GM23248 (cell line): ENCODE results near the gene NHLRC4. TPM values are rescaled to one million over a fixed set of nuclear protein-coding genes. Genes with fewer than 3 reads are reported as not detected.

Experiments
- DNase-seq: peaks from one replicate; pipeline ENCODE4 v3.0.0-alpha.2; 2015
- H2AFZ ChIP-seq: fragments of 200-600 bp; sonication (generic); 2 replicates; pipeline ENCODE4 v1.6.1; 2016; ENCODE audit warnings: antibody characterized with exemption
- H3F3A ChIP-seq: fragments of 200-600 bp; sonication (generic); 2 replicates; pipeline ENCODE4 v1.6.1; 2016; ENCODE audit warnings: mild to moderate bottlenecking, antibody characterized with exemption, mixed run types; ENCODE audit not compliant: insufficient read depth
- H3K27ac ChIP-seq: fragments of 200-600 bp; sonication (generic); 2 replicates; pipeline ENCODE4 v1.5.1; 2016; ENCODE audit warnings: mild to moderate bottlenecking
- H3K27me3 ChIP-seq: fragments of 200-600 bp; sonication (generic); replicated peaks from 2 replicates; pipeline ENCODE4 v1.6.1; 2016; ENCODE audit warnings: mild to moderate bottlenecking; ENCODE audit not compliant: insufficient read depth
- H3K36me3 ChIP-seq: fragments of 200-600 bp; sonication (generic); 2 replicates; pipeline ENCODE4 v1.6.1; 2016; ENCODE audit warnings: low read depth, mild to moderate bottlenecking
- H3K4me1 ChIP-seq: fragments of 200-600 bp; sonication (generic); 2 replicates; pipeline ENCODE4 v1.6.1; 2016; ENCODE audit warnings: mild to moderate bottlenecking; ENCODE audit not compliant: insufficient read depth
- H3K4me2 ChIP-seq: fragments of 200-600 bp; sonication (generic); one replicate; pipeline ENCODE4 v1.6.1; 2016; ENCODE audit warnings: mild to moderate bottlenecking; ENCODE audit not compliant: unreplicated experiment
- H3K4me3 ChIP-seq: fragments of 200-600 bp; sonication (generic); 2 replicates; pipeline ENCODE4 v1.5.1; 2016; ENCODE audit warnings: mild to moderate bottlenecking
- H3K79me2 ChIP-seq: fragments of 200-600 bp; sonication (generic); 2 replicates; pipeline ENCODE4 v1.6.1; 2016; ENCODE audit warnings: mild to moderate bottlenecking; ENCODE audit not compliant: insufficient read depth
- H3K9ac ChIP-seq: fragments of 200-600 bp; sonication (generic); 2 replicates; pipeline ENCODE4 v1.6.1; 2016; ENCODE audit warnings: mild to moderate bottlenecking
- H3K9me2 ChIP-seq: fragments of 200-600 bp; sonication (generic); 2 replicates; pipeline ENCODE4 v1.6.1; 2016; ENCODE audit warnings: mixed run types, mild to moderate bottlenecking, moderate library complexity; ENCODE audit not compliant: insufficient read depth
- H3K9me3 ChIP-seq: fragments of 200-600 bp; sonication (generic); one replicate; pipeline ENCODE4 v1.6.1; 2017; ENCODE audit warnings: low read depth
- H4K20me1 ChIP-seq: fragments of 200-600 bp; sonication (generic); 2 replicates; pipeline ENCODE4 v1.6.0; 2016; ENCODE audit not compliant: insufficient read depth
- EZH2 ChIP-seq: fragments of 200-600 bp; sonication (generic); IDR thresholded peaks from 2 replicates; pipeline ENCODE4 v1.6.1; 2018; ENCODE audit warnings: antibody characterized with exemption, mild to moderate bottlenecking; ENCODE audit not compliant: insufficient read depth, poor library complexity, severe bottlenecking
- EZH2phosphoT487 ChIP-seq: fragments of 200-600 bp; sonication (generic); IDR thresholded peaks from 2 replicates; pipeline ENCODE4 v1.6.1; 2018; ENCODE audit warnings: antibody characterized with exemption, moderate library complexity, mild to moderate bottlenecking, low read depth; ENCODE audit not compliant: insufficient read depth
- WGBS, 2 experiments: methylation state at CpG; one replicate each; pipeline ENCODE4 v1.1.6; 2015 to 2017; ENCODE audit warnings: low lambda C conversion rate in 2 of 2, low coverage in 1 of 2; ENCODE audit errors: missing lambda C conversion rate in 2 of 2; 5-methylcytosine and 5-hydroxymethylcytosine counted together
- in situ Hi-C: fragments of 300-500 bp; cut with MboI; formaldehyde crosslinking; loops from 2 replicates; pipeline ENCODE4 v1.15.0; 2020
- polyA plus RNA-seq: library from polyadenylated mRNA; unstranded; fragments of >200 nt; fragmentation: Nextera tagmentation; extraction: Ambion mirVana; gene quantifications from 2 replicates; pipeline ENCODE4 v1.2.1, GENCODE V29; 2016
- total RNA-seq: library from RNA; depleted of rRNA; stranded (reverse); fragments of >200 nt; shearing (Covaris generic); gene quantifications from 2 replicates; pipeline ENCODE4 v1.2.3, GENCODE V29; 2014

The NHLRC4 gene
- total and polyA plus RNA-seq, 2 experiments from 2014 or later, result 0.11 to 0.20 TPM

DNA sequence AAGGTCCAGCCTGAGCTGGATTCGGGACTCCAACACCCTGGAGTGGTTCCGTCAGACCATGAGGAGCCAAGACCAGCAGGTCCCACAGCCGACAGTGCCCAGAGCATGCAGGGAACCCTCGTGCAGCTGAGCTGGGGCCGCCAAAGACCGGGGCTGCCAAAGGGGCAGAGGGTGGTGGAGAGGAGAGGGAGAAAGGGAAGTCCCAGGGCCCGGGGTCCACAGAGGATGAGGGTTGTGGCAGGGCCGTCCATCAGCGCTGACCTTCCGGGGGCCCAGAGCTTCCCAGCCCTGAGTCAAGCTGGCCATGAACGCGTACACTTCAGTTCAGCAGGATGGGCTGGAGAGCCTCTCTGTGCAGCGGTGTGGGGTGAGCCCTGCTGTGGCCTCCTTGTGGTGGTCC lies 46.0 kb upstream of the NHLRC4 start:
- H3K79me2 ChIP-seq, result no peaks in the 10 kb centered on the region
- H3K36me3 ChIP-seq, result no peaks in the 10 kb centered on the region
- no peaks in the 10 kb centered on the region for H4K20me1 ChIP-seq
- TF ChIP-seq EZH2 (no peak), EZH2phosphoT487 (no peak)
- H3K9ac ChIP-seq, result no peak overlapping the region
- no peak overlapping the region for H3K27ac ChIP-seq
- H3K9me3 ChIP-seq, result no peaks in the 10 kb centered on the region
- WGBS, 2 experiments, result 92 to 97% methylated on average over 13 of the region's 13 CpGs
- in situ Hi-C loops, result no loop called here
- no peak overlapping the region for H3K4me2 ChIP-seq
- no peaks in the 10 kb centered on the region for H3K9me2 ChIP-seq
- no peak overlapping the region for H3K4me3 ChIP-seq
- no peak for DNase-seq
- H3K27me3 ChIP-seq, result no peaks in the 10 kb centered on the region
- H2AFZ ChIP-seq, result no peak overlapping the region
- peaks cover 13% of the 10 kb centered on the region for H3F3A ChIP-seq
- H3K4me1 ChIP-seq, result peaks cover 18% of the 10 kb centered on the region

DNA sequence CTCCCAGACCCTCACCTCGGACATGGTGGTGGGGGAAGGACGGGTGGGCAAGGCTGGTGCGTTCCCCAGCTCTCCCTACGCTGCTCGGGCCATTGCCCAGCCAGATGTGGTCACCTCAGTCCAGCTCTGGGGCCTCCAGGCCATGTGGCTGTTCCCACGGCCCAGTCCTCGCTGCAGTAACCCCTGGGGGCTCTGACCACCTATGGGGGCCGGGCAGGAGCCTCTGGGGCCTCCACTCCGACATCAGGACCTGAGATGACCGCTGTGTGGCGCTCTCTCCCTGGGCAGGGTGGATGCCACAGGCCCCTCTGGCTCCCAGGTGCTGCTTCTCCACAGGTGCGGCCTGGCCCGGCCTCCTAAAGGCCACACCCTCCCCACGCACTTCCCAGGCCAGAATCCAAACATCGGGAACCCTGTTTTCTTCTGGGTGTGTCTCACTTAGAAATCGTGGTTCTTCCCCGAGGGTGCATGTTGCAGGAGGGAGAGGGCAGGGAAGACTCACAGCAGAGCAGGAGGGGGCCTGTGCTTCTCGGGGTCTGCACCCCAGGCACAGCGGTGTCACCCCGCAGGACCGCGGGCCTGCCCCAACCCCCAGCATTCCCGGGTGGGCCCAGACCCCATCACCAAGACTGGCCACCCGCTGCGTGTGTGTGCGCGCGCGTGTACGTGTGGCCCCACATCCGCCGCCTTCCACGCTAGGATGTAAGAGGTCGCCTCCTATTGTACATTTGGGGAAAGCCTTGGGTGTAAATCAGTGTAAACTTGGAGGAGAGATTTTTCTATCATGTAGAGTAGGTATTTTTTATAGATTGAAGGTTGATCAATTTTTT lies 45.2 kb upstream of the NHLRC4 start:
- Histone ChIP-seq H2AFZ (no peak overlapping the region), H3K9me2 (no peaks in the 10 kb centered on the region), H3K9me3 (no peaks in the 10 kb centered on the region), H4K20me1 (no peaks in the 10 kb centered on the region), H3K36me3 (no peaks in the 10 kb centered on the region), H3K27me3 (no peaks in the 10 kb centered on the region), H3K9ac (no peak overlapping the region), H3K79me2 (peaks cover 7% of the 10 kb centered on the region), H3F3A (peaks cover 18% of the 10 kb centered on the region), H3K4me3 (no peak overlapping the region), H3K27ac (no peak overlapping the region), H3K4me2 (no peak overlapping the region), H3K4me1 (peaks cover 22% of the 10 kb centered on the region)
- no peak for DNase-seq
- no peak for TF ChIP-seq EZH2
- TF ChIP-seq EZH2phosphoT487, result no peak
- in situ Hi-C loops, result no loop called here
- WGBS, 2 experiments, result 84 to 86% methylated on average over 32 to 34 of the region's 34 CpGs

DNA sequence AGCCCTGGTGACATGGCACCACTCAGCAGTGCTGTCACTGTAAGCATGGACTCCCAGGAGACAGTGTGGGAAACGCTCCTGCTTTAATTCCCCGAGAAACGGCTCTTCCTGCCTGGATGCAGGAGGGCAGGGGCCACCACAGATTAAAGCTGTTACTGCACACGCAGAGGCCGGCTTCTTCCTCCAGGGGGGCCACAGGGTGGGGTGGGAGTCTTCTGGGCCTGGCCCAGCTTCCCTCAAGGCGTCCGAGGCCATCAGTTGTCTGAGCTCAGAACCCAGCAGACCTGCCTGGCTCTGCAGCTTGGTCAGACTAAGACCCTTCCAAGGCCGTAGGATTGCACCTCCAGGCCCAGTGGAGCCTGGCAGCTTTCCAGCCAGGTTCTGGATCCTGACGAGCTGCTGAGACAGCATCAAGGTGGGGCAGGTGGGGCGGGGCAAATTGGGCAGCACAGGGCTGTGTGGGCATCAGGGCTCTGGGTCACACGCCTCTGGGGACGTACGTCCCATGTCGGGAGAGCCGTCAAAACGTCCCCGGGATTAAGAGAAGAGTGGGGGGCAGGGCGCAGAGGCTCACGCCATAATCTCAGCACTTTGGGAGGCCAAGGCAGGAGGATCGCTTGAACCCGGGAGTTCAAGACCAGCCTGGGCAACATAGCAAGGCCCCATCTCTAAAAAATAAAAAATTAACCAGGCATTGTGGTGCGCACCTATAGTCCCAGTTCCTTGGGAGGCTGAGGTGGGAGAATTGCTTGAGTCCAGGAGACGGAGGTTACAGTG lies 44.3 kb upstream of the NHLRC4 start:
- H3K36me3 ChIP-seq, result no peaks in the 10 kb centered on the region
- no peaks in the 10 kb centered on the region for H3K27me3 ChIP-seq
- in situ Hi-C loops, result no loop called here
- no peak overlapping the region for H3K9ac ChIP-seq
- no peak overlapping the region for H2AFZ ChIP-seq
- H3K4me3 ChIP-seq, result no peak overlapping the region
- no peaks in the 10 kb centered on the region for H3K9me2 ChIP-seq
- no peak overlapping the region for H3K27ac ChIP-seq
- no peak for TF ChIP-seq EZH2
- TF ChIP-seq EZH2phosphoT487, result no peak
- H3K4me2 ChIP-seq, result no peak overlapping the region
- H3K9me3 ChIP-seq, result no peaks in the 10 kb centered on the region
- H3K79me2 ChIP-seq, result peaks cover 10% of the 10 kb centered on the region
- H4K20me1 ChIP-seq, result no peaks in the 10 kb centered on the region
- peaks cover 22% of the 10 kb centered on the region for H3K4me1 ChIP-seq
- H3F3A ChIP-seq, result peaks cover 18% of the 10 kb centered on the region
- DNase-seq, result no peak
- WGBS, 2 experiments, result 81 to 85% methylated on average over 20 to 23 of the region's 23 CpGs

DNA sequence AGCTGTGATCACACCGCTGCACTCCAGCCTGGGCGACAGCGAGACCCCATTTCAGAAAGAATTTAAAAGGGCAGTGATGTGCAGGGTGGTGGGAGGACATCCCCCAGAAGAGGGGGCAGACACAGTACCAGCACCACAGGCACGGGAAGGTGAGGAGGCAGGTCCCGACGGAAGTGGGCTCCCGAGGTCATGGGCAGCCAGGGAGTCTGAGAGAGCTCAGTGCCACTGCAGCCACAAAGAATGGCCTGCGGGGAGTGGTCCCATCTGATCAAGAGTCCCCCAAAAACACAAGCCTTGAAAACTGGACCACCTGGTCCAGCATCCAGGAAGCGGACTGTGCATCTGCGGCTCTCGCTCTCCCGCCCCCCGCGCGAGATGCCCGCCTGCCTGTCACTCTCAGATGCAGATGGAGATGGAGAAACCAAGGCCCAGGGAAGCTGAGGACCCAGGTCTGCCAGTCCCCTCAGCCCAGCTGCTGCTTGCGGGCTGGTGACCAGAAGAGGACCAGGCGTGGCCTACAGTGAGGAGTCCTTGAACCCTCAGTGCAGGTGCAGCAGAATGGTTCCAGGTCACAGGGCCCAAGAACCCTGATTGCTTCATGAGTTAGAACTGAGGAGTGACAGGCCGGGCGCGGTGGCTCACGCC lies 43.6 kb upstream of the NHLRC4 start:
- Histone ChIP-seq H3K27me3 (no peaks in the 10 kb centered on the region), H3F3A (peaks cover 18% of the 10 kb centered on the region), H3K9ac (no peak overlapping the region), H3K9me3 (no peaks in the 10 kb centered on the region), H3K9me2 (no peaks in the 10 kb centered on the region), H3K27ac (no peak overlapping the region), H3K4me3 (no peak overlapping the region), H3K4me1 (peaks cover 22% of the 10 kb centered on the region), H4K20me1 (no peaks in the 10 kb centered on the region), H3K4me2 (no peak overlapping the region), H2AFZ (no peak overlapping the region), H3K36me3 (no peaks in the 10 kb centered on the region), H3K79me2 (peaks cover 12% of the 10 kb centered on the region)
- in situ Hi-C loops, result no loop called here
- TF ChIP-seq EZH2phosphoT487 (no peak), EZH2 (no peak)
- WGBS, 2 experiments, result 92 to 95% methylated on average over 22 of the region's 22 CpGs
- DNase-seq, result no peak
